B cell (primary cell): ENCODE data around the gene TEKT1.
"Not testable (repeated sequence)": the region's sequence is repeated elsewhere in the genome, so short reads cannot be mapped to it uniquely, and the experiment has no call there.

ENCODE experiments used
- EZH2 ChIP-seq: IDR thresholded peaks from 2 replicates; pipeline ENCODE4 v1.6.1; 2012; ENCODE audit warnings: borderline replicate concordance, low read depth, mild to moderate bottlenecking, moderate library complexity, low read length; ENCODE audit not compliant: insufficient read depth, poor library complexity, severe bottlenecking
- TF ChIP-seq, protein P1 (sequence below): fragments of 200-600 bp; IDR thresholded peaks from one replicate; pipeline ENCODE4 v1.8.0; 2022; ENCODE audit warnings: antibody characterized with exemption, mild to moderate bottlenecking

DNA sequence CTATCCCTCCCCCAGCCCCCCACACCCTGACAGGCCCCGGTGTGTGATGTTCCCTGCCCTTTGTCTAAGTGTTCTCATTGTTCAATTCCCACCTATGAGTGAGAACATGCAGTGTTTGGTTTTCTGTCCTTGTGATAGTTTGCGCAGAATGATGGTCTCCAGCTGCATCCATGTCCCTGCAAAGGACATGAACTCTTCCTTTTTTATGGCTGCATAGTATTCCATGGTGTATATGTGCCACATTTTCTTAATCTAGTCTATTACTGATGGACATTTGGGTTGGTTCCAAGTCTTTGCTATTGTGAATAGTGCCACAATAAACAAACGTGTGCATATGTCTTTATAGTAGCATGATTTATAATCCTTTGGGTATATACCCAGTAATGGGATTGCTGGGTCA lies 15.2 kb downstream of the TEKT1 start:
- not testable (repeated sequence) for TF ChIP-seq EZH2
- TF ChIP-seq, protein P1, sequence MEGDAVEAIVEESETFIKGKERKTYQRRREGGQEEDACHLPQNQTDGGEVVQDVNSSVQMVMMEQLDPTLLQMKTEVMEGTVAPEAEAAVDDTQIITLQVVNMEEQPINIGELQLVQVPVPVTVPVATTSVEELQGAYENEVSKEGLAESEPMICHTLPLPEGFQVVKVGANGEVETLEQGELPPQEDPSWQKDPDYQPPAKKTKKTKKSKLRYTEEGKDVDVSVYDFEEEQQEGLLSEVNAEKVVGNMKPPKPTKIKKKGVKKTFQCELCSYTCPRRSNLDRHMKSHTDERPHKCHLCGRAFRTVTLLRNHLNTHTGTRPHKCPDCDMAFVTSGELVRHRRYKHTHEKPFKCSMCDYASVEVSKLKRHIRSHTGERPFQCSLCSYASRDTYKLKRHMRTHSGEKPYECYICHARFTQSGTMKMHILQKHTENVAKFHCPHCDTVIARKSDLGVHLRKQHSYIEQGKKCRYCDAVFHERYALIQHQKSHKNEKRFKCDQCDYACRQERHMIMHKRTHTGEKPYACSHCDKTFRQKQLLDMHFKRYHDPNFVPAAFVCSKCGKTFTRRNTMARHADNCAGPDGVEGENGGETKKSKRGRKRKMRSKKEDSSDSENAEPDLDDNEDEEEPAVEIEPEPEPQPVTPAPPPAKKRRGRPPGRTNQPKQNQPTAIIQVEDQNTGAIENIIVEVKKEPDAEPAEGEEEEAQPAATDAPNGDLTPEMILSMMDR: not testable (repeated sequence)
